HG02943 (cell line): ENCODE results near the gene C17orf67.

ENCODE experiments used
- ATAC-seq: cut with Tn5 transposase; IDR thresholded peaks from one replicate; pipeline ENCODE4 v1.9.1; 2021; ENCODE audit warnings: mild to moderate bottlenecking, low read depth, moderate library complexity; ENCODE audit not compliant: unreplicated experiment

C17orf67 gene

GRCh38 chr17:56810343-56810742 lies 23.4 kb downstream of the C17orf67 start:
- no peak for ATAC-seq

- ATAC-seq: no peak
These were observed 23.9 kb downstream of the C17orf67 start for GRCh38 chr17:56809820-56810179.

GRCh38 chr17:56809106-56809819 lies 24.5 kb downstream of the C17orf67 start:
- no peak for ATAC-seq

- no peak for ATAC-seq
These were observed 25.2 kb downstream of the C17orf67 start for GRCh38 chr17:56808503-56808902.

GRCh38 chr17:56807723-56808122 lies 26.0 kb downstream of the C17orf67 start:
- ATAC-seq: no peak

- no peak for ATAC-seq
These were observed 26.8 kb downstream of the C17orf67 start for GRCh38 chr17:56806949-56807348.

GRCh38 chr17:56804454-56804853 lies 29.3 kb downstream of the C17orf67 start:
- ATAC-seq: no peak

GRCh38 chr17:56803071-56803470 lies 30.6 kb downstream of the C17orf67 start:
- ATAC-seq: no peak

- no peak for ATAC-seq
These were observed 32.1 kb downstream of the C17orf67 start for GRCh38 chr17:56801459-56802178.

GRCh38 chr17:56798916-56799315 lies 34.8 kb downstream of the C17orf67 start:
- no peak for ATAC-seq

- no peak for ATAC-seq
These were observed 37.2 kb downstream of the C17orf67 start for GRCh38 chr17:56796536-56796935.

GRCh38 chr17:56795221-56795865 lies 38.4 kb downstream of the C17orf67 start:
- no peak for ATAC-seq

GRCh38 chr17:56793957-56794356 lies 39.8 kb downstream of the C17orf67 start:
- ATAC-seq: no peak

GRCh38 chr17:56793531-56793930 lies 40.2 kb downstream of the C17orf67 start:
- no peak for ATAC-seq

GRCh38 chr17:56792267-56792666 lies 41.5 kb downstream of the C17orf67 start:
- ATAC-seq: no peak

- ATAC-seq: peak; percentile 72
These were observed 46.7 kb downstream of the C17orf67 start for GRCh38 chr17:56786989-56787482.

- ATAC-seq: no peak
These were observed 47.6 kb downstream of the C17orf67 start for GRCh38 chr17:56785997-56786680.

GRCh38 chr17:56785405-56785804 lies 48.3 kb downstream of the C17orf67 start:
- ATAC-seq: no peak

- no peak for ATAC-seq
These were observed 51.4 kb downstream of the C17orf67 start for GRCh38 chr17:56782338-56782737.

GRCh38 chr17:56781906-56782305 lies 51.8 kb downstream of the C17orf67 start:
- ATAC-seq: no peak
